Measurements from ENCODE around the gene CIDEA.
A peak's percentile ranks its signal among the peaks of the same experiment; 100 is the strongest.

Gene CIDEA

GRCh38 chr18:12271376-12272235 lies 17.4 kb downstream of the CIDEA start:
- FAIRE-seq (peak; percentile 88), DNase-seq (ENCODE audit: insufficient read length, low spot score) (peak; percentile 89)
- TF ChIP-seq POU2F2 (IDR thresholded peaks at IDR 0.05; ENCODE audit: low read depth, low read length) (no peak), POLR2AphosphoS5 (IDR thresholded peaks at IDR 0.05; ENCODE audit: low read depth, low read length) (no peak), POLR2A (IDR thresholded peaks at IDR 0.05; ENCODE audit: low read depth, low read length) (no peak), PAX5 (IDR thresholded peaks at IDR 0.05; ENCODE audit: insufficient read depth, low read length, severe bottlenecking) (no peak), TAF1 (IDR thresholded peaks at IDR 0.05; ENCODE audit: low read depth, low read length) (no peak), SPI1 (IDR thresholded peaks at IDR 0.05; ENCODE audit: low read depth, low read length) (no peak)

- FAIRE-seq = no peak
- no peak for DNase-seq (ENCODE audit: insufficient read length, low spot score)
- TF ChIP-seq POU2F2 (IDR thresholded peaks at IDR 0.05; ENCODE audit: low read depth, low read length) = no peak
- TF ChIP-seq POLR2AphosphoS5 (IDR thresholded peaks at IDR 0.05; ENCODE audit: low read depth, low read length) = no peak
- TF ChIP-seq PAX5 (IDR thresholded peaks at IDR 0.05; ENCODE audit: insufficient read depth, low read length, severe bottlenecking) = no peak
- no peak for TF ChIP-seq POLR2A (IDR thresholded peaks at IDR 0.05; ENCODE audit: low read depth, low read length)
- no peak for TF ChIP-seq SPI1 (IDR thresholded peaks at IDR 0.05; ENCODE audit: low read depth, low read length)
- no peak for TF ChIP-seq TAF1 (IDR thresholded peaks at IDR 0.05; ENCODE audit: low read depth, low read length)
Measured at GRCh38 chr18:12274793-12275192, 20.6 kb downstream of the CIDEA start.

GRCh38 chr18:12276736-12277554 lies 22.8 kb downstream of the CIDEA start:
- TF ChIP-seq SPI1 (IDR thresholded peaks at IDR 0.05; ENCODE audit: low read depth, low read length) (no peak), POLR2AphosphoS5 (IDR thresholded peaks at IDR 0.05; ENCODE audit: low read depth, low read length) (no peak), POLR2A (IDR thresholded peaks at IDR 0.05; ENCODE audit: low read depth, low read length) (no peak)
- no peak for FAIRE-seq
- no peak for DNase-seq (ENCODE audit: insufficient read length, low spot score)

- DNase-seq (ENCODE audit: insufficient read length, low spot score) = no peak
- TF ChIP-seq TAF1 (IDR thresholded peaks at IDR 0.05; ENCODE audit: low read depth, low read length) = no peak
- TF ChIP-seq POLR2AphosphoS5 (IDR thresholded peaks at IDR 0.05; ENCODE audit: low read depth, low read length) = no peak
- no peak for TF ChIP-seq POU2F2 (IDR thresholded peaks at IDR 0.05; ENCODE audit: low read depth, low read length)
- no peak for TF ChIP-seq PAX5 (IDR thresholded peaks at IDR 0.05; ENCODE audit: insufficient read depth, low read length, severe bottlenecking)
- no peak for TF ChIP-seq SPI1 (IDR thresholded peaks at IDR 0.05; ENCODE audit: low read depth, low read length)
- TF ChIP-seq POLR2A (IDR thresholded peaks at IDR 0.05; ENCODE audit: low read depth, low read length) = no peak
- no peak for FAIRE-seq
Measured at GRCh38 chr18:12278215-12278671, 24.1 kb downstream of the CIDEA start.

- no peak for DNase-seq (ENCODE audit: insufficient read length, low spot score)
- FAIRE-seq = no peak
- TF ChIP-seq PAX5 (IDR thresholded peaks at IDR 0.05; ENCODE audit: insufficient read depth, low read length, severe bottlenecking) = no peak
- no peak for TF ChIP-seq POLR2A (IDR thresholded peaks at IDR 0.05; ENCODE audit: low read depth, low read length)
- TF ChIP-seq POLR2AphosphoS5 (IDR thresholded peaks at IDR 0.05; ENCODE audit: low read depth, low read length) = no peak
- no peak for TF ChIP-seq POU2F2 (IDR thresholded peaks at IDR 0.05; ENCODE audit: low read depth, low read length)
- no peak for TF ChIP-seq SPI1 (IDR thresholded peaks at IDR 0.05; ENCODE audit: low read depth, low read length)
- no peak for TF ChIP-seq TAF1 (IDR thresholded peaks at IDR 0.05; ENCODE audit: low read depth, low read length)
Measured at GRCh38 chr18:12278741-12279682, 24.9 kb downstream of the CIDEA start.

GRCh38 chr18:12279781-12280531 lies 25.8 kb downstream of the CIDEA start:
- DNase-seq (ENCODE audit: insufficient read length, low spot score) (no peak), FAIRE-seq (no peak)
- TF ChIP-seq SPI1 (IDR thresholded peaks at IDR 0.05; ENCODE audit: low read depth, low read length) = no peak
- no peak for TF ChIP-seq TAF1 (IDR thresholded peaks at IDR 0.05; ENCODE audit: low read depth, low read length)
- TF ChIP-seq POU2F2 (IDR thresholded peaks at IDR 0.05; ENCODE audit: low read depth, low read length) = no peak
- no peak for TF ChIP-seq PAX5 (IDR thresholded peaks at IDR 0.05; ENCODE audit: insufficient read depth, low read length, severe bottlenecking)
- TF ChIP-seq POLR2A (IDR thresholded peaks at IDR 0.05; ENCODE audit: low read depth, low read length) = no peak
- no peak for TF ChIP-seq POLR2AphosphoS5 (IDR thresholded peaks at IDR 0.05; ENCODE audit: low read depth, low read length)

GRCh38 chr18:12281861-12282260 lies 27.7 kb downstream of the CIDEA start:
- no peak for TF ChIP-seq SPI1 (IDR thresholded peaks at IDR 0.05; ENCODE audit: low read depth, low read length)
- FAIRE-seq (no peak), DNase-seq (ENCODE audit: insufficient read length, low spot score) (no peak)

GRCh38 chr18:12282442-12283039 lies 28.4 kb downstream of the CIDEA start:
- DNase-seq (ENCODE audit: insufficient read length, low spot score) (no peak), FAIRE-seq (no peak)
- TF ChIP-seq POU2F2 (IDR thresholded peaks at IDR 0.05; ENCODE audit: low read depth, low read length) (no peak), POLR2AphosphoS5 (IDR thresholded peaks at IDR 0.05; ENCODE audit: low read depth, low read length) (no peak), TAF1 (IDR thresholded peaks at IDR 0.05; ENCODE audit: low read depth, low read length) (no peak), SPI1 (IDR thresholded peaks at IDR 0.05; ENCODE audit: low read depth, low read length) (no peak), POLR2A (IDR thresholded peaks at IDR 0.05; ENCODE audit: low read depth, low read length) (no peak), PAX5 (IDR thresholded peaks at IDR 0.05; ENCODE audit: insufficient read depth, low read length, severe bottlenecking) (no peak)

Data from GM12891 (cell line).